GM18867 (cell line): ENCODE data around the gene SLC4A8.

Experiments used
- ATAC-seq: cut with Tn5 transposase; IDR thresholded peaks from one replicate; pipeline ENCODE4 v1.9.1; 2021; ENCODE audit warnings: mild to moderate bottlenecking, moderate library complexity; ENCODE audit not compliant: unreplicated experiment

SLC4A8 gene

DNA sequence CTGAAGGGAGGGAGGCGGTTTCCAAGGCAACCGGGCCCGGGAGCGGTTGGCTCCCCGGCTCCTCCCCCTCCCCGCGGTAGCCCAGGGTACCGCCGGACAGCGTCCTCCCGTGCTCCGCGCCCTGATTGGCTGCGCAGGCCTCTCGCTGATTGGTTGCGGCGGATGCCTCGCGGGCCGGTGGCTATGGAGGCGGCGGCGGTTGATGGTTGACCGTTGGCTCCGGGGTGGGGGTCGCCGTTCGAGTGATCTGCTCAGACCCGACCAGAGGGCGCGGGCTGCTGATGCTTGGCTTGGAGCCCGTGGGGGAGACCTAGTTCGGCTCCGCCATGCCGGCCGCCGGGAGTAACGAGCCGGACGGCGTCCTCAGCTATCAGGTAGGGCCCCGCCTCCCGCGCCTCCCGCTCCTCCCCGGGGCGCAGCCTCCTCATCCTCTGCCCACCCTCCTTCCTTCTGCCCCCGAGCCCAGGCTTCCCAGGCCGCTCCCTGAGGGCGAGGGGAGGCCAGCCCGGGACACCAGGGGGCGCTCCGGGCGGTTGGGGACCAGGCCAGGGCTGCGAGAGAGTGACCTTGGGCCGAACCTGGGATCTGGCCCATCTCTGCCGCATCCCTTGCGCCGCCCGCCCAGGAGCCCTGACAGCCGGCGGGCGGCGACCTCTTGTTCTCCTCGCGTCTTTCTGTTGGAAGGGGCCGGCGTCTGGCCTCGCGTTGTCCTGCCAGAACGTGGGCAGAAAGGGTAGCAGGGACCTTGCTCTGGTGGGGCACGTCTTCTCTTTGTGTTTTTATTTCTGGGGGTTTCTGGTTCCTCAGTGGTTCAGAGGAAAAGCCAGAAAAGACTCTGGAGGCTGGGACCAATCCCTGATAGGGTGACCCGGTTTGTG is at the start of gene SLC4A8:
SLC4A8 (plus strand) TSS at position 170 of the 878 bp plus-strand sequence; CDS start at position 327, 157 bp downstream.
- peak; percentile 93 for ATAC-seq

- no peak for ATAC-seq
Measured at GRCh38 chr12:51374856-51375255, 49.8 kb upstream of the SLC4A8 start.

DNA sequence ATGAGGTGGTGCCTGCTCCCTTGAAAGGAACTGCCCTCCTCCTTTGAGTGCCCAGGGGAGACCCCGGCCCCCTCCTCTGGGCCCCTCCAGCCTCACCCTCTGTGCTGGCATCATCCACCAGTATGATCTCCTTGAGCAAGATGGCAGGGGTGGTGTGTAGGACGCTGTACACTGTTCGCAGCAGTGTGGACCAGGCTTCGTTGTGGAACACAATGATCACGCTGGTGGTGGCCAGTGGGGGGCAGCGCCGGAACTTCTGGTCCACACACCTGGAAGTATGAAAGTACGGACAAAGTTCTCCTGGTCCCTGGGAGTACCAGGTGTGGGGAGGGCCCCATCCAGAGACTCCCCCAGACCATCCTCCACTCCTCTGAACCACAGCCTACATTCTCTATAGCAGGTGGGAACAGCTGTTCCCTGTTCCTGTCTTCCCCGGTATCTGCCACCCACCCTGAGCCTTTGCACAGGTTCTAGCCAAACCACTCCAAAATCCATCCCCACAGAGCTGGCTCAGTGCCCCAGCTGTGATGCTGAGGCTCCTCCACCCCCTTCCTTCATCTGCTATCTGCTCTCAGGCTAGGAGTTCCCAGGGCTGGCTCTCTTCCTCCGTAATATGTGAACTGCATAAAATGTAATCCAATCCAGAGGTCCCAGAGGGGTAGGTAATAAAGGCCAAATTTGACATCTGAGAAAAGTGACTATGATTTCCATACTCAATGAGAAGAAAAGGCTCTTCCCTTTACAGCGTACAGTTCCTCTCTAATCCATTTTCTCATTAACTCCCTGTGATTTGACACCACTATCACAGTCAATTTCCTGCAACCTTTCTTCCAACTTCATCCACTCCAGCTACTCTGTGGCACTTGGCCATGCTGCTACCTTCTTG is 47.3 kb upstream of the SLC4A8 start:
- no peak for ATAC-seq

DNA sequence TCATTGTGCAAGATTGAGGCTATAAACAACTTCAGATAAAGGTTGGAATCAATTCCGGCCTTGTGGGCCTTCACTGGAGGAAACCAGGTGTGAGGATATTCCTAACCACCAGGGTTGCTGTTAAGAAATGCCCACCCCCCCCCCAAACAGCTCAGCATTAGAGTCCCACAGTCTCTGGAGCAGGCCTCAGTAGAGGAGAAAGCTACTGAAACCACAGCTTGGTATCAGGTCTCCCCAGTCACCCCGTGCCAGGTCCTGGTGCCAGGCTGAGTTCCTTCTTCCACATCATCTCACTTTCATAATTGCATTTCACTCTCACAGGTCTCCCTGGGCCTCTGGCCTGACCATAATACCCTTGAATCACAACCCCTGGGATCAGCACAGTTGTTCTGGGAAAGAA is 45.9 kb upstream of the SLC4A8 start:
- no peak for ATAC-seq

- no peak for ATAC-seq
Measured at GRCh38 chr12:51379571-51379970, 45.1 kb upstream of the SLC4A8 start.

DNA sequence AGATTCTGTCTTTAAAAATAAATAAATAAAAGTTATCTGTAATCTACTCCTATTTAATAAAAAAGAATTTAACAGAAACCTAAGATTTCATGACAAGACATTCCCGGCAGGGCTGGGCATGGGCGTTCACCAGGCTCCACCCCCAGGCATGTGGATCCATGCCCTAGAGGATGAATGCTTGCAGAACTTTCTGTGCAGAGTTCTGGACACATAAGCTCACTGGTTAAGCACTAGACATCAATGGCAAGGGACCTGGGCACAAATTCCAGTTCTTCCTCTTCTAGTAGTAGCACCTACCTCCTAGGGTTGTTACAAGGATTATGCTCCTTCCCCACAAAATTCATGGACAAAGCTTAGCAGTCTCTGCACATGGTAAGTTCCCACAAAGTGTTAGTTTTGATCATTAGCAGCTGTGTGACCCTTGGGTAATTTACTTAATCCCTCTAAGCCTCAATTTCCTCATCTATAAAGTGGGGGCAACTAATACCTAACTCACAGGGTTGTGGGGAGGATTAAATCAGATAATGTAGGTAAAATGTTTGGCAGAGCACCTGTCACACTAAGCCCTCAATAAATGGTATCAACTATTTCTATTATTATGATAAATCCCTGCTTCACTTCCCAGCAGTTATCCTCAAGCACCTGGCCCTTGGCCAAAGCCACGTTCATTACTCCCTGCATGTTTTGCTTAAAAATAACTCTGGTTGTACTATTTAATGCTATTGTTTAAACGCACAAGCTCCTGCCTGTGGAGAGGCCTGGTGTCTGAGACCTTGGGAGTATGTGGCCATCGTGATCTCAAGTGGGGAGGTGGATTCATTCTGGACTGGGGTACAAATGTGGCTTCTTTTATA is 43.2 kb upstream of the SLC4A8 start:
- ATAC-seq, result no peak

- ATAC-seq, result no peak
Measured at GRCh38 chr12:51382173-51382572, 42.5 kb upstream of the SLC4A8 start.

DNA sequence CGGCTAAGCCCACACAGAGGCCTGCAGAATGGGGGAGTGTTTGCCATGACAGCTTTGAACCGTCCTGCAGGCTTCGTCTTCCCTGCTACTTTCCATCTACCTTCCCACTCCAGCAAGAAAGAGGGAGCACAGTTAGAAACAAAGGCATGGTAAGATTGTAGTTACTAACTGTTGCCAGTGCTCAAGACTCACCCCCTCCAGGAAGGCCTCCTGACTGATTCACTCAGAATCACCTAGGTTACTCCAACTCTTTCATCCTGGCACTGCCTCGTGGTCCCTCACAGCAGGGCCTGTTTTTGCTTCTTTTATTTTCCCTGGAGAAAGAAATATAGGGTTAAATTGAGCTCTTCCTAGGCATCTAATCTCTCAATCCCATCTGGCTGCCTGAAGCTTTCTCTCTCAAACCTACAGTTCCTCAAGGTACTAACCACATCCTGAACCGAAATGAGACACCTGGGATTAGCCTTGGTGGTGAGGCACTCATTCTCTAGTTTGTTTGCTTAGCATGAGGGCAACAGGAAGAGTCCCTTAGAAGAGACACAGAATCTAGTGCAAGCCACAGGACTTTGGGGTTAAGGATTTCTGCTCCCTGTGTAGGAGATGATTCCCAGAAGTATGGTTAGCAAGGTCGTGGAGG is 41.2 kb upstream of the SLC4A8 start:
- ATAC-seq, result no peak

- no peak for ATAC-seq
Measured at GRCh38 chr12:51386351-51386750, 38.3 kb upstream of the SLC4A8 start.

- ATAC-seq, result no peak
Measured at GRCh38 chr12:51388069-51388799, 36.4 kb upstream of the SLC4A8 start.

DNA sequence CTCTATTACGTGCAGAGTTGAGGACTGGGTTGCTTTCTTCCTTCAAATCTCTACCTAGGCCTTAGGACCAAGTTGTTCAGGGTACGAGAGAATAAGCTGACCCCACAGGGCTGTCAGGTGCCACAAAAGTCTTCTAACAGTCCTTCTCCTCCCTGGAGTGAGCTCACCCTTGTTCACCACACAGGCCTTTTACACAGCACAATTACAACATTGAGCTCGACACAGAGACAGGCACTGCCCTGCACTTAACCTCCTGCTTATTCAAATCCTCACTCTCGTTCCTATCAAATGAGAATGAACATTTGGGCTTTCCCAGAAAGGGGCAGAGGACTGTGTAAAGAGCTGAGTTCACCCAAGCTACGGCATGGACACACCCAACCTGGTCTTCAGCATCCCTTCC is 35.8 kb upstream of the SLC4A8 start:
- no peak for ATAC-seq

GRCh38 chr12:51389302-51389999 is 35.2 kb upstream of the SLC4A8 start:
- ATAC-seq, result no peak

DNA sequence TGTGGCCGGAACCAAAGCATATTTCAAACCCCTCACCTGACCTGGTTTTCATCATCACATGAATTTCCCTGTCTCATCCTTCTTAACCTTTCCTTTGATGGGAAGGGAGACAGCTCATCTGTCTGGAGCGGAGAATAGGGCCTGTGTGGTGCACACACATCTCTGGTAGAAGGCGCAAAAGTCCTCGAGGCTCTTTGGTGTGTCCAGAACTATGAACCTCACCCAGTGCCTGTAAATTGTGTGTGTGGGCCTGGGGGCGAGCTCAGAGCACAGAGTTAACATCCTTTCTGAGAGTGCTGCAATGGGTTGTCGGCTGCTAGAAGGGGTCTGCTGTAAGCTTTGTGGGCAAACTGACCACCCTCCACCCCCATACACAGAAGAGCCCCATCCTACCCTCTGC is 34.2 kb upstream of the SLC4A8 start:
- no peak for ATAC-seq

DNA sequence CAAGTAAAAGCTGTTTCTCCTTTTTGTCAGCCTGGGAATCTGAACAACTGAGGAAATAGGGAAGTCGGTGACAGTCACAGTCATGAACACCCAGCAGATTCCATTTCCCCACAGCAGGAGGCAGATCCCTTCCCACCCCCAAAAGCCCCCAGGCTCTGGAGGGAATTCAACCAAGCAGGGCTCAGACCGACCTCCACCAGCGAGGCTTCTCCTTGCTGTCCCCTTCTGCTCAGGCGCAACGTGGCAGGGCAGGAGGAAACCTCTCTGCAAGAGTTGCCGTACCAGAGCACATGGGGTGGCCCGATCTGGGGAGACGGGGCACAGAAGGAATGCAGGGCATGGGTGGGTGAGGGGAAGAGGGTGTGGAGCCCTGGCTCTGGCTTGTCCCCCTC is 33.7 kb upstream of the SLC4A8 start:
- peak; percentile 25 for ATAC-seq

GRCh38 chr12:51391283-51392123 is 33.1 kb upstream of the SLC4A8 start, which contains the start of gene GALNT6:
TSS of gene GALNT6 (minus strand) at chr12:51391406. CDS start at chr12:51379781, 11,625 bp downstream.
- peak; percentile 56 for ATAC-seq

DNA sequence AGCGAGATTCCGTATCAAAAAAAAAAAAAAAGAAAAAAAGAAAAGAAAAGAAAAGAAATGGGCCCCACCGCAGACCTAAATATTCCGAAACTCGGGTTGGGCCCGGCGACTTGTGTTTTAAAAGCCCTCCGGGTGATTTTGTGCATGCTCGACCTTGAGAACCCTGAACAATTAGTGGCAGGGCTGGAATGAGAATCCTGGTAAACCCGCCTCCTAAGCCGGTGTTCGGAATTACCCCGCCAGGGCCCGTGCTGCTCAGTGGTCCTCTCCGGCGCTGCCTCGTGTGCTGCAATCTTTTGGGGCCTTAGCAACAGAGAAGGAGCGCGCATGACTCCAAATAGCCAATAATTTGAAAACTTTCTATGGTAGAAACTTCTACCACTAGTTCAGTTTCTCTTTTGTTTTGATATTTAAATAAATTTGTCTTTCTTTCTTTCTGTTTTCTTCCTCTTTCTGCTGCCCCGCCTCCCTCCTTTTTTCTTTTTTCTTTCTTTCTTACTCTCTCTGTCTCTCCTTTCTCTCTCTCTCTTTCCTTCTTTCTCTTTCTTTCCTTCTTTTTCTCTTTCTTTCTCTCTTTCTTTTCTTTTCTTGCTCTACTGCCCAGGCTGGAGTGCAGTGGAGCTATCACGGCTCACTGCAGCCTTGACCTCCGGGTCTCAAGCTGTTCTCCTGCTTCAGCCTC is 31.9 kb upstream of the SLC4A8 start:
- no peak for ATAC-seq

DNA sequence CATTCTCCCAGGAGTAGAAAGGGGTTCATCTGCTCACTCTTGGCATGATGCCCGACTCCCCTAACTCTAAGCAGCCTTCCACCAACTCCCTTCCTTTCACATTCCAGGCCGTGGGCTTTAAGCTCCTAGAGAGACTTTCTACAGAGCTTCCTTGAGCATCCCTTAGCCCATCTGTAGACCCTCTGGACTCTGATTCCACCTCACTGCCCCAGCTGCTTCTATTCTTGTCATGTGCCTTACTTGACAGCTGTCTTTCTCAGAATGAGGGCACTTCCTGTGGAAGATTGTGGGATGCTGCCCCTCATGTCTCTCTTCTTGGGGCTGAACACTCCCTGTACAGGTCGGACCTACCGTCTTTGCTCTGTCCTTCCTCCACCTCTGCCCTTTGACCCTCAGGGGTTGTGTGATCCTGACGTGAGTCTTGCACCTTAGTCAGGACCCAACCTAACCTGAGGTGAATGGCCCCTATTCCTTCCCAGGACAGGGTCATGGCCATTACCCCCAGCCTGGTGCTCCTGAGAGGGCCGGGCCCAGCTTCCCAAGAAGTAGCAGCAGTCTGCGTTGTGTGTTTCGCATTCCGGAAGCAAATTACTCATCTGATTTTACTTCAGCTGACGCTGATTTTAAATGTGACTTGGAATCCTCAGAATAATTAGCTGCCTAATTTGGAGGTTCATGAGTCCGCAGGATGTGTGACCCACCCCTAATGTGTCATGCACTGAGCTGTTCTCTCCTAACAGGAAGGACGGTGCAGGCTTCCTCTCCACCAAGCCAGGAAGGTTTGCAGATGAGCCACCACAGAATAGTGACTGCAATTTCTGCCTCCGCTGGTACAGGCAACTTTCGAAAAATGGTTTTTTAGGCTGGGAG is 30.7 kb upstream of the SLC4A8 start:
- ATAC-seq, result no peak
